Endothelial cell of umbilical vein (primary cell): ENCODE measurements around the gene MARS1. TPM values are rescaled to one million over a fixed set of nuclear protein-coding genes. Genes with fewer than 3 reads are reported as not detected.

Experiments used
- BruUV-seq: library from RNA; stranded (reverse); fragments of 400-500 nt; replicated peaks from 2 replicates; lab custom pipeline; 2021; lab: Mats Ljungman, UMichigan
- CTCF ChIA-PET: fragments of 300-600, 350-600 bp; sonication (Branson Sonifier 250); formaldehyde crosslinking; loops from one replicate; lab custom pipeline; 2021; ENCODE audit warnings: antibody characterized with exemption, inconsistent platforms; lab: Charles Lee
- POLR2A ChIA-PET: fragments of 300-600, 350-600 bp; sonication (Branson Sonifier 250); formaldehyde crosslinking; loops from one replicate; lab custom pipeline; 2021; ENCODE audit warnings: antibody characterized with exemption, inconsistent platforms; lab: Charles Lee
- DNase-seq: peaks from one replicate; pipeline ENCODE4 v3.0.0-alpha.2; 2011; ENCODE audit warnings: low read depth, low spot score
- FAIRE-seq: peaks from 2 replicates; lab custom pipeline; 2011; peaks lifted over from hg19 to GRCh38; lab: Jason Lieb, UNC
- H2AFZ ChIP-seq: 2 replicates; pipeline ENCODE4 v1.6.0; 2012; ENCODE audit warnings: low read depth, low read length, control low read depth, inconsistent platforms
- H3K27ac ChIP-seq: 2 replicates; pipeline ENCODE4 v1.5.1; 2011; ENCODE audit warnings: low read depth, mild to moderate bottlenecking, control low read depth, low read length, moderate library complexity; ENCODE audit not compliant: insufficient read depth
- H3K27me3 ChIP-seq, 2 experiments: 2 replicates each; pipeline versions ENCODE4 v1.6.0 to v1.6.1; 2011; ENCODE audit warnings: low read length in 2 of 2, mixed read lengths in 1 of 2; ENCODE audit not compliant: control insufficient read depth in 2 of 2, insufficient read depth in 2 of 2
- H3K36me3 ChIP-seq, 2 experiments: 2 replicates in 1 of 2; 3 replicates in 1 of 2; pipeline ENCODE4 v1.5.1; 2011; ENCODE audit warnings: low read length in 2 of 2, mild to moderate bottlenecking in 1 of 2, moderate library complexity in 1 of 2; ENCODE audit not compliant: control insufficient read depth in 2 of 2, insufficient read depth in 2 of 2; ENCODE audit errors: extremely low read depth in 1 of 2
- H3K4me1 ChIP-seq: 3 replicates; pipeline ENCODE4 v1.5.1; 2011; ENCODE audit warnings: mild to moderate bottlenecking, low read length; ENCODE audit not compliant: control insufficient read depth, insufficient read depth; ENCODE audit errors: extremely low read depth
- H3K4me2 ChIP-seq: 2 replicates; pipeline ENCODE4 v1.6.1; 2011; ENCODE audit warnings: low read length, control low read depth, mixed read lengths; ENCODE audit not compliant: insufficient read depth
- H3K4me3 ChIP-seq, 3 experiments: fragments of 200-600 bp in 1 of 3; sonication (generic), shearing (Covaris generic) in 1 of 3; replicated peaks in 1 of 3; 2 replicates each; pipeline ENCODE4 v1.5.1; 2011 to 2016; ENCODE audit warnings: control low read depth in 3 of 3, low read length in 3 of 3, mild to moderate bottlenecking in 2 of 3, inconsistent platforms in 1 of 3, low read depth in 1 of 3, moderate library complexity in 1 of 3; ENCODE audit not compliant: insufficient read depth in 1 of 3
- H3K79me2 ChIP-seq: 2 replicates; pipeline ENCODE4 v1.6.0; 2012; ENCODE audit warnings: low read length, inconsistent platforms; ENCODE audit not compliant: control insufficient read depth, insufficient read depth
- H3K9ac ChIP-seq: replicated peaks from 2 replicates; pipeline ENCODE3; 2011; ENCODE audit warnings: low read length, control low read depth; ENCODE audit not compliant: insufficient read depth; ENCODE audit errors: extremely low read depth
- H3K9me1 ChIP-seq: replicated peaks from 3 replicates; pipeline ENCODE4 v1.6.0; 2011; ENCODE audit warnings: mild to moderate bottlenecking, low read length; ENCODE audit not compliant: control insufficient read depth, insufficient read depth; ENCODE audit errors: extremely low read depth
- H3K9me3 ChIP-seq: replicated peaks from 2 replicates; pipeline ENCODE4 v1.5.1; 2012; ENCODE audit warnings: low read length, inconsistent platforms; ENCODE audit not compliant: control insufficient read depth, insufficient read depth
- H4K20me1 ChIP-seq: replicated peaks from 2 replicates; pipeline ENCODE3; 2011; ENCODE audit warnings: mild to moderate bottlenecking, low read length; ENCODE audit not compliant: control insufficient read depth, insufficient read depth; ENCODE audit errors: extremely low read depth
- CTCF ChIP-seq, 2 donors: IDR thresholded peaks; 1 replicate in 1 of 2; 2 replicates in 1 of 2; pipeline ENCODE4 v1.5.1; 2011; ENCODE audit warnings: low read length in 2 of 2, mild to moderate bottlenecking in 2 of 2, moderate library complexity in 2 of 2, control low read depth in 1 of 2, inconsistent platforms in 1 of 2, low read depth in 1 of 2; ENCODE audit not compliant: insufficient read depth in 1 of 2; ENCODE audit errors: extremely low read depth in 1 of 2
- FOS ChIP-seq: IDR thresholded peaks from 2 replicates; pipeline ENCODE4 v1.6.1; 2011; ENCODE audit warnings: mild to moderate bottlenecking, low read length, moderate library complexity, borderline replicate concordance; ENCODE audit not compliant: insufficient read depth
- MAX ChIP-seq: IDR thresholded peaks from 2 replicates; pipeline ENCODE4 v1.6.1; 2011; ENCODE audit not compliant: insufficient read depth, insufficient read length
- MYC ChIP-seq: IDR thresholded peaks from one replicate; pipeline ENCODE4 v1.6.1; 2011; ENCODE audit warnings: mild to moderate bottlenecking, low read depth, low read length
- POLR2A ChIP-seq: IDR thresholded peaks from 2 replicates; pipeline ENCODE4 v1.6.1; 2012; ENCODE audit warnings: low read depth, mild to moderate bottlenecking, control low read depth, low read length
- dilution Hi-C: fragments of 300-500 bp; cut with MboI; formaldehyde crosslinking; loops from one replicate; pipeline ENCODE4 v1.15.0; 2019; ENCODE audit warnings: low sequenced_read_pairs; ENCODE audit not compliant: extremely low pct_ligation_motif_present
- intact Hi-C: fragments of 100-400 bp; cut with micrococcal nuclease; formaldehyde crosslinking; loops from one replicate; pipeline ENCODE4 v1.10.0; 2022
- polyA plus RNA-seq, 4 experiments: library from polyadenylated mRNA; depleted of rRNA in 3 of 4; stranded (reverse) in 3 of 4; unstranded in 1 of 4; fragments of >200 nt; gene quantifications; 2 replicates each; pipeline versions ENCODE4 v1.2.1 to v1.2.3, GENCODE V29; 2011 to 2012; ENCODE audit warnings: missing spikeins in 1 of 4
- total RNA-seq: library from RNA; stranded (reverse); gene quantifications from 2 replicates; pipeline ENCODE4 v1.2.3, GENCODE V29; 2021

MARS1 gene
- total and polyA plus RNA-seq, 2 donors (not counting 3 experiments of a cell fraction or from before 2014, with no cell fraction given), result 118 to 212 TPM

- no peak within 1 kb of the TSS for H3K4me2 ChIP-seq
- no peak within 1 kb of the TSS for H3K4me3 ChIP-seq
- peaks cover 11% of the 10 kb centered on the region for H3K4me1 ChIP-seq
- FAIRE-seq (no peak), DNase-seq (no peak)
- POLR2A ChIA-PET, result no interaction called here
- no peaks in the 10 kb centered on the region for H3K79me2 ChIP-seq
- CTCF ChIA-PET, result interaction anchor here (0.7 to 7.9 kb wide), 13 partner anchors 10 to 212 kb away, joined by 3 to 394 read pairs (median 4); no protein-coding TSS in a partner anchor
- H3K9ac ChIP-seq, result no peak within 1 kb of the TSS
- no peaks in the 10 kb centered on the region for H3K9me1 ChIP-seq
- intact Hi-C loops (no loop called here), dilution Hi-C loops (no loop called here)
- TF ChIP-seq FOS, result no peak
- no peak for TF ChIP-seq CTCF (IDR thresholded peaks at IDR 0.05; ENCODE audit: extremely low read depth in 1 of 2, insufficient read depth in 1 of 2, low read depth in 1 of 2, low read length in 2 of 2)
- no peak for TF ChIP-seq MYC
- TF ChIP-seq POLR2A, result no peak
- TF ChIP-seq MAX, result no peak
- no peaks in the 10 kb centered on the region for H4K20me1 ChIP-seq
- no peak within 1 kb of the TSS for H3K27ac ChIP-seq
- H3K36me3 ChIP-seq, result no peaks in the 10 kb centered on the region
- H2AFZ ChIP-seq, result peak within 1 kb of the TSS; percentile 9
- BruUV-seq, result no TSS peak
- H3K9me3 ChIP-seq, result no peaks in the 10 kb centered on the region
- H3K27me3 ChIP-seq, result no peaks in the 10 kb centered on the region
Observed at GRCh38 chr12:57454566-57455373, 33.1 kb upstream of the MARS1 start, which contains the start of gene INHBE. TSS of gene INHBE (plus strand) at chr12:57455307. CDS start at chr12:57455537, 230 bp downstream.
